Keratinocyte (primary cell): ENCODE measurements around the gene TOM1L2. TPM values are rescaled to one million over a fixed set of nuclear protein-coding genes. Genes with fewer than 3 reads are reported as not detected.

Source experiments
- DNase-seq: peaks from one replicate; pipeline ENCODE4 v3.0.0-alpha.2; 2011; ENCODE audit warnings: low read depth, missing footprints, low spot score
- FAIRE-seq: peaks from 2 replicates; lab custom pipeline; 2011; peaks lifted over from hg19 to GRCh38; lab: Jason Lieb, UNC
- H2AFZ ChIP-seq: 2 replicates; pipeline ENCODE4 v1.6.0; 2012; ENCODE audit warnings: low read length, control low read depth, inconsistent platforms; ENCODE audit not compliant: control insufficient read depth
- H3K27ac ChIP-seq: 2 replicates; pipeline ENCODE4 v1.5.1; 2011; ENCODE audit warnings: low read length; ENCODE audit not compliant: control insufficient read depth, insufficient read depth
- H3K27me3 ChIP-seq: 3 replicates; pipeline ENCODE4 v1.6.0; 2011; ENCODE audit warnings: low read length; ENCODE audit not compliant: control insufficient read depth, insufficient read depth; ENCODE audit errors: extremely low read depth
- H3K36me3 ChIP-seq, 2 experiments: 2 replicates in 1 of 2; 3 replicates in 1 of 2; pipeline ENCODE4 v1.5.1; 2011; ENCODE audit warnings: low read length in 2 of 2, mild to moderate bottlenecking in 1 of 2; ENCODE audit not compliant: control insufficient read depth in 2 of 2, insufficient read depth in 2 of 2; ENCODE audit errors: extremely low read depth in 1 of 2
- H3K4me1 ChIP-seq: 3 replicates; pipeline ENCODE4 v1.5.1; 2011; ENCODE audit warnings: low read length; ENCODE audit not compliant: control insufficient read depth, insufficient read depth; ENCODE audit errors: extremely low read depth
- H3K4me2 ChIP-seq: 3 replicates; pipeline ENCODE4 v1.6.0; 2011; ENCODE audit warnings: low read depth, low read length; ENCODE audit not compliant: control insufficient read depth, insufficient read depth; ENCODE audit errors: extremely low read depth
- H3K4me3 ChIP-seq, 3 experiments: fragments of 200-600 bp in 1 of 3; sonication (generic) in 1 of 3; 2 replicates in 2 of 3; 3 replicates in 1 of 3; pipeline ENCODE4 v1.5.1; 2011 to 2016; ENCODE audit warnings: low read length in 3 of 3, mild to moderate bottlenecking in 3 of 3, control low read depth in 2 of 3, inconsistent platforms in 1 of 3, low read depth in 1 of 3, mixed read lengths in 1 of 3, mixed run types in 1 of 3, moderate library complexity in 1 of 3; ENCODE audit not compliant: control insufficient read depth in 2 of 3, insufficient read depth in 2 of 3; ENCODE audit errors: extremely low read depth in 1 of 3
- H3K79me2 ChIP-seq: 2 replicates; pipeline ENCODE4 v1.6.0; 2012; ENCODE audit warnings: low read length; ENCODE audit not compliant: control insufficient read depth, insufficient read depth
- H3K9ac ChIP-seq: 3 replicates; pipeline ENCODE4 v1.6.0; 2011; ENCODE audit warnings: low read length; ENCODE audit not compliant: control insufficient read depth, insufficient read depth; ENCODE audit errors: extremely low read depth
- H3K9me1 ChIP-seq: 3 replicates; pipeline ENCODE4 v1.6.0; 2011; ENCODE audit warnings: low read length; ENCODE audit not compliant: control insufficient read depth, insufficient read depth; ENCODE audit errors: extremely low read depth
- H3K9me3 ChIP-seq: 2 replicates; pipeline ENCODE4 v1.5.1; 2012; ENCODE audit warnings: low read depth, low read length; ENCODE audit not compliant: control insufficient read depth
- H4K20me1 ChIP-seq: 3 replicates; pipeline ENCODE4 v1.6.0; 2011; ENCODE audit warnings: low read length; ENCODE audit not compliant: control insufficient read depth, insufficient read depth; ENCODE audit errors: extremely low read depth
- EZH2 ChIP-seq: IDR thresholded peaks from one replicate; pipeline ENCODE4 v1.6.1; 2012; ENCODE audit warnings: inconsistent platforms, mild to moderate bottlenecking, low read length, moderate library complexity
- dilution Hi-C: fragments of 300-500 bp; cut with MboI; formaldehyde crosslinking; loops from one replicate; pipeline ENCODE4 v1.7.0; 2020; ENCODE audit warnings: low sequenced_read_pairs; ENCODE audit not compliant: extremely low pct_ligation_motif_present
- polyA plus RNA-seq, 5 experiments: library from polyadenylated mRNA; depleted of rRNA in 3 of 5; stranded (reverse) in 3 of 5; stranded (forward) in 1 of 5; unstranded in 1 of 5; fragments of >200 nt; gene quantifications; 1 replicate in 1 of 5; 2 replicates in 3 of 5; 3 replicates in 1 of 5; pipeline versions ENCODE4 v1.2.1 to v1.2.3, GENCODE V29; 2011 to 2012; ENCODE audit warnings: missing spikeins in 2 of 5, low read depth in 1 of 5, low replicate concordance in 1 of 5
- TF ChIP-seq, protein P1 (sequence below), 3 experiments: IDR thresholded peaks in 1 of 3; conservative IDR thresholded peaks in 1 of 3; optimal IDR thresholded peaks in 1 of 3; 2 replicates in 2 of 3; 3 replicates in 1 of 3; pipeline versions ENCODE3 to v1.5.1; 2011; ENCODE audit warnings: low read length in 3 of 3, mild to moderate bottlenecking in 3 of 3, moderate library complexity in 2 of 3, control low read depth in 1 of 3, inconsistent platforms in 1 of 3; ENCODE audit not compliant: insufficient read depth in 2 of 3; ENCODE audit errors: extremely low read depth in 1 of 3

The TOM1L2 gene
- polyA plus RNA-seq, 1 donor (not counting 4 experiments of a cell fraction or from before 2014, with no cell fraction given) = 36.3 TPM

DNA sequence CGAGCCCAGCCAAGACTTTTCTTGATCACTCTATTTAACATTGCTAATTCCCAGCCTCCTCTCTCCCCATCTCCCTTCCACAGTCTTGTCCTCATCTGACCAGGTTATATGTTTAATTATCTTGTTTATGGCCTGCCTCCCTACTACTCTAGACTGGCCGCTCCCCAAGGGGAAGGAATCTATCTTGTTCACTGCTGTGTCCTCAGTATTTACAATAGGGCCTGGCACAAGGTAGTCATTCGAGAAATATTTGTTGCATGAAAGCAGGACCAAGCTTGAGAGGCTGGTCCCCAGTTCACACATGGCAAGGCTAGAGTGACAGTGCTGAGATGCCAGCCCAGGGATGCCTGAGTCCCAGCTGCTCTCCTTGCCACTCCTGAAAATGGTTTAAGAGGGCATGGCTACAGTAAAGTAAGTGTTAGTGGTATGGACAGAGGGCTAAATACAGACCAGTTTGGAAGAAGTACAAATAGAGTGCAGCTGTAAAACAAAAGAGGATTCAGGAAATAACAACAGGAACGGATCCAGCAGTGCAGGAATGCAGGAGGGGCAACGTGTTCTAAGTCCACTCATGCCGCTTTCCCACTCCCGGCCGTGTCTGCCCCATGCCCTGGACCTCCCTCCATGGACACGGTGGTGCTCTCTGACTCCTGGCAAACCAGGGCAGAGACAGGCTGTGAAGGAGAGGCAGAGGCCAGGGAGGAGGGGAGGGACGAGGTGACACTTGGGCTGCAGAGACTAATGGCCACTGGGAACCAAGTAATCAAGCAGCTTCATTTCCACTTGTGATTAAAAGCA, 65.6 kb downstream of the TOM1L2 start:
- H3K9ac ChIP-seq = no peak overlapping the region
- TF ChIP-seq, protein P1, sequence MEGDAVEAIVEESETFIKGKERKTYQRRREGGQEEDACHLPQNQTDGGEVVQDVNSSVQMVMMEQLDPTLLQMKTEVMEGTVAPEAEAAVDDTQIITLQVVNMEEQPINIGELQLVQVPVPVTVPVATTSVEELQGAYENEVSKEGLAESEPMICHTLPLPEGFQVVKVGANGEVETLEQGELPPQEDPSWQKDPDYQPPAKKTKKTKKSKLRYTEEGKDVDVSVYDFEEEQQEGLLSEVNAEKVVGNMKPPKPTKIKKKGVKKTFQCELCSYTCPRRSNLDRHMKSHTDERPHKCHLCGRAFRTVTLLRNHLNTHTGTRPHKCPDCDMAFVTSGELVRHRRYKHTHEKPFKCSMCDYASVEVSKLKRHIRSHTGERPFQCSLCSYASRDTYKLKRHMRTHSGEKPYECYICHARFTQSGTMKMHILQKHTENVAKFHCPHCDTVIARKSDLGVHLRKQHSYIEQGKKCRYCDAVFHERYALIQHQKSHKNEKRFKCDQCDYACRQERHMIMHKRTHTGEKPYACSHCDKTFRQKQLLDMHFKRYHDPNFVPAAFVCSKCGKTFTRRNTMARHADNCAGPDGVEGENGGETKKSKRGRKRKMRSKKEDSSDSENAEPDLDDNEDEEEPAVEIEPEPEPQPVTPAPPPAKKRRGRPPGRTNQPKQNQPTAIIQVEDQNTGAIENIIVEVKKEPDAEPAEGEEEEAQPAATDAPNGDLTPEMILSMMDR (optimal IDR thresholded peaks at IDR 0.05 in 1 of 3, IDR thresholded peaks at IDR 0.05 in 1 of 3, conservative IDR thresholded peaks at IDR 0.05 in 1 of 3; ENCODE audit: extremely low read depth in 1 of 3, insufficient read depth in 2 of 3, low read length in 3 of 3) = no peak
- no peak for TF ChIP-seq EZH2
- H3K36me3 ChIP-seq = peaks cover 0 to 16% of the 10 kb centered on the region in 2 experiments
- dilution Hi-C loops = no loop called here
- no peak overlapping the region for H3K27ac ChIP-seq
- H2AFZ ChIP-seq = no peak overlapping the region
- no peak overlapping the region for H3K4me2 ChIP-seq
- H3K79me2 ChIP-seq = no peaks in the 10 kb centered on the region
- DNase-seq (no peak), FAIRE-seq (no peak)
- H3K9me1 ChIP-seq = peaks cover 2% of the 10 kb centered on the region
- H3K27me3 ChIP-seq = no peaks in the 10 kb centered on the region
- no peak overlapping the region for H3K4me3 ChIP-seq
- H3K4me1 ChIP-seq = no peaks in the 10 kb centered on the region
- no peaks in the 10 kb centered on the region for H4K20me1 ChIP-seq
- H3K9me3 ChIP-seq = no peaks in the 10 kb centered on the region

DNA sequence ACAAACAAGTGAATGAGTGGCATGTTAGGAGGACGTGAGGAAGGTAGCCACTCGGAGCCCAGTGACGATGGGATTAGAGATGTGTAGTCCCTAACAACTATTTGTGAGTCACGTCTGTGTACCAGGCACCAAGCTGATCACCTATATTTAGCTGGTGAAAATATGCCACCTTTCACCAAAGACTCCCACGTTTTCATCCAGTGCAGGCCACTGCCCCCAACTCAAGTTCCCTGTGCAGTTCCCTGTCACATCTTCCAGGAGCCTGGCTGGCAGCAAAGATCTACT, 67.2 kb downstream of the TOM1L2 start:
- Histone ChIP-seq H3K4me2 (no peak overlapping the region), H3K79me2 (no peaks in the 10 kb centered on the region), H4K20me1 (no peaks in the 10 kb centered on the region), H2AFZ (no peak overlapping the region), H3K27ac (no peak overlapping the region), H3K9ac (no peak overlapping the region), H3K4me1 (peaks cover 10% of the 10 kb centered on the region), H3K9me1 (peaks cover 2% of the 10 kb centered on the region), H3K9me3 (no peaks in the 10 kb centered on the region), H3K27me3 (no peaks in the 10 kb centered on the region), H3K36me3 (peaks cover 0 to 17% of the 10 kb centered on the region in 2 experiments), H3K4me3 (no peak overlapping the region)
- FAIRE-seq = peak; percentile 53
- no peak for TF ChIP-seq EZH2
- TF ChIP-seq, protein P1 (optimal IDR thresholded peaks at IDR 0.05 in 1 of 3, IDR thresholded peaks at IDR 0.05 in 1 of 3, conservative IDR thresholded peaks at IDR 0.05 in 1 of 3; ENCODE audit: extremely low read depth in 1 of 3, insufficient read depth in 2 of 3, low read length in 3 of 3) = no peak
- dilution Hi-C loops = no loop called here
- DNase-seq = no peak
